Naive thymus-derived CD4-positive, alpha-beta T cell (primary cell): ENCODE data around the gene LRRC63. TPM values are rescaled to one million over a fixed set of nuclear protein-coding genes. Genes with fewer than 3 reads are reported as not detected.

ENCODE experiments used
- ATAC-seq: fragments of 150-1000 bp; cut with Tn5 transposase; 2 replicates; pipeline ENCODE4 v1.10.0; 2021; ENCODE audit warnings: mild to moderate bottlenecking, moderate library complexity
- CTCF ChIA-PET: fragments of 350-600 bp; sonication (Branson Sonifier 250); formaldehyde crosslinking; loops from one replicate; lab custom pipeline; 2021; ENCODE audit warnings: antibody characterized with exemption; lab: Charles Lee
- POLR2A ChIA-PET: fragments of 350-600 bp; sonication (Branson Sonifier 250); formaldehyde crosslinking; loops from one replicate; lab custom pipeline; 2021; ENCODE audit warnings: antibody characterized with exemption, inconsistent platforms; lab: Charles Lee
- DNase-seq, 9 donors: peaks; one replicate each; pipeline versions ENCODE4 v3.0.0 to v3.0.0-alpha.2; 2020 to 2022; ENCODE audit warnings: mixed read lengths in 1 of 9
- H3K27ac ChIP-seq: one replicate; pipeline ENCODE4 v1.7.0; 2013; ENCODE audit warnings: mild to moderate bottlenecking, low read depth, low read length, moderate library complexity
- H3K27me3 ChIP-seq, 2 donors: one replicate each; pipeline ENCODE4 v1.7.0; 2013; ENCODE audit warnings: low read length in 2 of 2, mild to moderate bottlenecking in 2 of 2, moderate library complexity in 2 of 2; ENCODE audit not compliant: control insufficient read depth in 2 of 2, insufficient read depth in 2 of 2
- H3K36me3 ChIP-seq, 3 experiments: 1 replicate in 2 of 3; 2 replicates in 1 of 3; pipeline ENCODE4 v1.7.0; 2013; ENCODE audit warnings: low read length in 3 of 3, mild to moderate bottlenecking in 3 of 3, moderate library complexity in 1 of 3; ENCODE audit not compliant: insufficient read depth in 3 of 3, control insufficient read depth in 2 of 3
- H3K4me1 ChIP-seq, 2 donors: one replicate each; pipeline ENCODE4 v1.7.0; 2013; ENCODE audit warnings: low read length in 2 of 2, mild to moderate bottlenecking in 2 of 2, moderate library complexity in 1 of 2; ENCODE audit not compliant: control insufficient read depth in 2 of 2, insufficient read depth in 2 of 2
- H3K4me3 ChIP-seq: 2 replicates; pipeline ENCODE4 v1.7.0; 2013; ENCODE audit warnings: mild to moderate bottlenecking, low read length
- H3K9me3 ChIP-seq, 3 experiments: 1 replicate in 2 of 3; 2 replicates in 1 of 3; pipeline ENCODE4 v1.7.0; 2013; ENCODE audit warnings: low read length in 3 of 3; ENCODE audit not compliant: control insufficient read depth in 2 of 3
- H3K27ac Mint-ChIP-seq, 9 donors: one replicate each; pipeline ENCODE4 v1.8.0; 2020 to 2022; ENCODE audit warnings: mixed read lengths in 9 of 9, mild to moderate bottlenecking in 8 of 9, moderate library complexity in 5 of 9, inconsistent platforms in 2 of 9
- H3K27me3 Mint-ChIP-seq, 5 donors: one replicate each; pipeline ENCODE4 v1.8.0; 2021 to 2022; ENCODE audit warnings: mixed read lengths in 5 of 5, mild to moderate bottlenecking in 1 of 5
- H3K36me3 Mint-ChIP-seq, 5 donors: one replicate each; pipeline ENCODE4 v1.8.0; 2020 to 2022; ENCODE audit warnings: mixed read lengths in 5 of 5, mild to moderate bottlenecking in 3 of 5, inconsistent platforms in 1 of 5
- H3K4me1 Mint-ChIP-seq, 7 donors: one replicate each; pipeline ENCODE4 v1.8.0; 2020 to 2022; ENCODE audit warnings: mixed read lengths in 7 of 7, mild to moderate bottlenecking in 3 of 7, inconsistent platforms in 1 of 7
- H3K4me3 Mint-ChIP-seq, 10 donors: one replicate each; pipeline ENCODE4 v1.8.0; 2020 to 2022; ENCODE audit warnings: mild to moderate bottlenecking in 10 of 10, mixed read lengths in 10 of 10, moderate library complexity in 6 of 10, inconsistent platforms in 2 of 10
- H3K9me3 Mint-ChIP-seq, 11 donors: one replicate each; pipeline ENCODE4 v1.8.0; 2020 to 2022; ENCODE audit warnings: mixed read lengths in 11 of 11, mild to moderate bottlenecking in 4 of 11, inconsistent platforms in 1 of 11, moderate library complexity in 1 of 11
- intact Hi-C, 2 donors: fragments of 100-400 bp; cut with micrococcal nuclease; formaldehyde crosslinking; loops; one replicate each; pipeline ENCODE4 v1.15.1; 2023
- polyA plus RNA-seq, 2 donors: library from polyadenylated mRNA; unstranded; fragments of 300-500 nt; fragmentation: Illumina TruSeq; gene quantifications; one replicate each; pipeline ENCODE4 v1.2.3, GENCODE V29; 2021
- total RNA-seq, 6 experiments: library from RNA in 5 of 6; stranded (reverse) in 5 of 6; gene quantifications; 1 replicate in 5 of 6; 2 replicates in 1 of 6; pipeline ENCODE4 v1.2.3 and lab custom pipeline; 2021 to 2026

Gene LRRC63
- total and polyA plus RNA-seq, 7 experiments from 2014 or later: 0.19 to 0.80 (median 0.46) TPM; not detected in 1

GRCh38 chr13:46176756-46177155 lies 35.0 kb upstream of the LRRC63 start:
- Mint-ChIP-seq H3K27me3 (peaks cover 0 to 3% (median 0%) of the 10 kb centered on the region in 5 donors), H3K9me3 (peaks cover 0 to 1% (median 0%) of the 10 kb centered on the region in 11 donors), H3K4me3 (peak overlapping the region; percentile 80 to 99 (median 92)), H3K36me3 (peaks cover 0 to 54% (median 5%) of the 10 kb centered on the region in 5 donors), H3K27ac (peak overlapping the region; percentile 73 to 95 (median 89)), H3K4me1 (peaks cover 64 to 81% (median 72%) of the 10 kb centered on the region in 7 donors)
- ATAC-seq (peak; percentile 41), DNase-seq (no peak)
- H3K4me1 ChIP-seq: peaks cover 59 to 60% of the 10 kb centered on the region in 2 donors
- H3K27me3 ChIP-seq: no peaks in the 10 kb centered on the region
- H3K4me3 ChIP-seq: peak overlapping the region; percentile 66
- H3K9me3 ChIP-seq: no peaks in the 10 kb centered on the region
- ChIA-PET CTCF (interaction anchor here (1.0 to 2.9 kb wide), 6 partner anchors 8 to 144 kb away, joined by 3 to 7 read pairs (median 4); no protein-coding TSS in a partner anchor), POLR2A (interaction anchor here (1.0 to 3.0 kb wide), 11 partner anchors 9 to 123 kb away, joined by 3 to 11 read pairs (median 3); partner anchors contain the start of gene LRRC63)
- H3K36me3 ChIP-seq: no peaks in the 10 kb centered on the region
- intact Hi-C loops: no loop called here
- peak overlapping the region; percentile 82 for H3K27ac ChIP-seq

DNA sequence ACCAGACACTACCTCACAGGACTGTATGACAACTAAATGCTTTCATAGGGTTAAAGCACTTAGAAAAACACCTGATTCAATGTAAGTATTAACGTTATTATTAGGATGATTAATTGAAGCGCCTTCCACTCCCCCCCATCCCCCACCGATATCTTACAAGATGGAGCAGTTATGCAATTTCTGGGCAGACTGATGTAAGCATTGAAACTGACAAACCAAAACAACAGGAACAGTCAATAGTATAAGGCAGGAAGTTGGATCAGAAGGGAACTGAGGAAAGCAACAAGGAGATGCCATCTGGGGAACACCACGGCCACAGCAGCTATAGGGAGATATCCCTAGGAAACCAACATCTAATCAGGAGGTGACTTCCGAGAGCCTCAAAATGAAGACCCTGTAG lies 33.6 kb upstream of the LRRC63 start:
- H3K4me1 Mint-ChIP-seq: peaks cover 61 to 75% (median 69%) of the 10 kb centered on the region in 7 donors
- H3K4me3 ChIP-seq: peak overlapping the region; percentile 66
- no peaks in the 10 kb centered on the region for H3K9me3 ChIP-seq
- H3K9me3 Mint-ChIP-seq: peaks cover 0 to 1% (median 0%) of the 10 kb centered on the region in 11 donors
- peaks cover 0 to 45% (median 5%) of the 10 kb centered on the region in 5 donors for H3K36me3 Mint-ChIP-seq
- DNase-seq (no peak), ATAC-seq (no peak)
- POLR2A ChIA-PET: interaction anchor here (0.6 to 6.2 kb wide), 10 partner anchors 7 to 143 kb away, joined by 3 to 117 read pairs (median 6); partner anchors contain the start of gene LRRC63
- peak overlapping the region; percentile 73 to 95 (median 89) for H3K27ac Mint-ChIP-seq
- CTCF ChIA-PET: interaction anchor here (1.0 to 2.9 kb wide), 3 partner anchors 10 to 143 kb away, joined by 3 to 7 read pairs (median 6); no protein-coding TSS in a partner anchor
- peak overlapping the region; percentile 80 to 99 (median 92) for H3K4me3 Mint-ChIP-seq
- intact Hi-C loops: no loop called here
- H3K4me1 ChIP-seq: peaks cover 55 to 57% of the 10 kb centered on the region in 2 donors
- H3K36me3 ChIP-seq: no peaks in the 10 kb centered on the region
- H3K27me3 Mint-ChIP-seq: peaks cover 0 to 3% (median 0%) of the 10 kb centered on the region in 5 donors
- H3K27ac ChIP-seq: peak overlapping the region; percentile 82
- no peaks in the 10 kb centered on the region for H3K27me3 ChIP-seq

DNA sequence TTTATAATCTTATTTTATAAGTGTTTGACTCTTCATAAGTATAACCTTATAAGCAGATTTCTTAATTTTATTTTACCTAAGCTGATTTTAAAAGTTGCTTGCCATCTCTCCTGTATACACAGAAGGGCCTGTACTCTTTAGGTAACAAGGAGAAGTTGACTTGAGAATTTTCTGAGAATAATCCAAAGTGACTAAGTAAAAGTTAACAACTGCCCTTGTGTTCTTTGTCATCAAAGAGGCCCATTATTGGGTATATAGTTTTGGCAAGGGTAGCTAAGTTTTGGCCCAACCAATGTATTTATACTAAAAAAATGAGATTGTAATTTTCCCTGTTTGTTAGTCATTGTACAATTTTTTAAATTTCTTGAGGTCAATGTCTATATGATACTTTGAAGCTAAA lies 32.9 kb upstream of the LRRC63 start:
- no peaks in the 10 kb centered on the region for H3K27me3 ChIP-seq
- H3K4me1 Mint-ChIP-seq: peaks cover 61 to 75% (median 69%) of the 10 kb centered on the region in 7 donors
- H3K9me3 Mint-ChIP-seq: peaks cover 0 to 1% (median 0%) of the 10 kb centered on the region in 11 donors
- POLR2A ChIA-PET: interaction anchor here (0.6 to 6.2 kb wide), 10 partner anchors 8 to 143 kb away, joined by 3 to 117 read pairs (median 6); partner anchors contain the start of gene LRRC63
- H3K36me3 Mint-ChIP-seq: peaks cover 0 to 40% (median 5%) of the 10 kb centered on the region in 5 donors
- no peak for ATAC-seq
- DNase-seq: no peak
- peak overlapping the region; percentile 82 for H3K27ac ChIP-seq
- no peaks in the 10 kb centered on the region for H3K9me3 ChIP-seq
- H3K27me3 Mint-ChIP-seq: peaks cover 0 to 3% (median 0%) of the 10 kb centered on the region in 5 donors
- H3K4me3 ChIP-seq: peak overlapping the region; percentile 66
- no peaks in the 10 kb centered on the region for H3K36me3 ChIP-seq
- CTCF ChIA-PET: interaction anchor here (1.0 to 2.9 kb wide), 6 partner anchors 8 to 142 kb away, joined by 3 to 8 read pairs (median 6); no protein-coding TSS in a partner anchor
- peak overlapping the region; percentile 82 to 99 (median 97) for H3K4me3 Mint-ChIP-seq
- peak overlapping the region; percentile 86 to 98 (median 92) for H3K27ac Mint-ChIP-seq
- intact Hi-C loops: loop anchor here in 1 of 2 donors (1.0 kb wide), 2 partner anchors 9 to 116 kb away; no protein-coding TSS in a partner anchor
- H3K4me1 ChIP-seq: peaks cover 55 to 57% of the 10 kb centered on the region in 2 donors

GRCh38 chr13:46179491-46179908 lies 32.2 kb upstream of the LRRC63 start:
- H3K27ac Mint-ChIP-seq: peak overlapping the region; percentile 86 to 98 (median 92)
- Histone ChIP-seq H3K36me3 (no peaks in the 10 kb centered on the region), H3K4me1 (peaks cover 55 to 57% of the 10 kb centered on the region in 2 donors), H3K9me3 (no peaks in the 10 kb centered on the region), H3K4me3 (peak overlapping the region; percentile 66), H3K27ac (peak overlapping the region; percentile 82), H3K27me3 (no peaks in the 10 kb centered on the region)
- H3K36me3 Mint-ChIP-seq: peaks cover 0 to 39% (median 5%) of the 10 kb centered on the region in 5 donors
- peak; percentile 29 for ATAC-seq
- H3K4me1 Mint-ChIP-seq: peaks cover 59 to 75% (median 69%) of the 10 kb centered on the region in 7 donors
- peaks cover 0 to 3% (median 0%) of the 10 kb centered on the region in 5 donors for H3K27me3 Mint-ChIP-seq
- intact Hi-C loops: loop anchor here in 1 of 2 donors (1.0 kb wide), 2 partner anchors 9 to 116 kb away; no protein-coding TSS in a partner anchor
- DNase-seq: peak in 8 of 9 donors; percentile 72 to 84 (median 82)
- H3K4me3 Mint-ChIP-seq: peak overlapping the region; percentile 82 to 99 (median 97)
- peaks cover 0 to 1% (median 0%) of the 10 kb centered on the region in 11 donors for H3K9me3 Mint-ChIP-seq
- CTCF ChIA-PET: interaction anchor here (1.0 to 1.6 kb wide), 3 partner anchors 9 to 18 kb away, joined by 4 to 8 read pairs (median 5); no protein-coding TSS in a partner anchor
- POLR2A ChIA-PET: interaction anchor here (0.7 to 6.2 kb wide), 8 partner anchors 9 to 117 kb away, joined by 3 to 117 read pairs (median 10); partner anchors contain the start of gene LRRC63

GRCh38 chr13:46179969-46180763 lies 31.6 kb upstream of the LRRC63 start:
- peaks cover 0 to 3% (median 0%) of the 10 kb centered on the region in 5 donors for H3K27me3 Mint-ChIP-seq
- H3K36me3 Mint-ChIP-seq: peaks cover 0 to 37% (median 5%) of the 10 kb centered on the region in 5 donors
- ATAC-seq (no peak), DNase-seq (no peak)
- H3K9me3 ChIP-seq: no peaks in the 10 kb centered on the region
- ChIA-PET POLR2A (interaction anchor here (2.2 to 6.2 kb wide), 2 partner anchors 9 to 116 kb away, joined by 11 to 117 read pairs; no protein-coding TSS in a partner anchor), CTCF (interaction anchor here (1.1 to 3.6 kb wide), 3 partner anchors 9 to 20 kb away, joined by 5 to 13 read pairs (median 8); no protein-coding TSS in a partner anchor)
- H3K36me3 ChIP-seq: no peaks in the 10 kb centered on the region
- H3K27ac ChIP-seq: peak overlapping the region; percentile 82
- peaks cover 59 to 75% (median 69%) of the 10 kb centered on the region in 7 donors for H3K4me1 Mint-ChIP-seq
- H3K4me1 ChIP-seq: peaks cover 53 to 57% of the 10 kb centered on the region in 2 donors
- peak overlapping the region; percentile 83 for H3K4me3 ChIP-seq
- H3K9me3 Mint-ChIP-seq: peaks cover 0 to 1% (median 0%) of the 10 kb centered on the region in 11 donors
- no peaks in the 10 kb centered on the region for H3K27me3 ChIP-seq
- peak overlapping the region; percentile 82 to 99 (median 97) for H3K4me3 Mint-ChIP-seq
- peak overlapping the region; percentile 87 to 98 (median 92) for H3K27ac Mint-ChIP-seq
- intact Hi-C loops: loop anchor here (1.0 to 10.0 kb wide), 7 partner anchors 10 to 1263 kb away; partner anchors contain the start of genes ESD (in 1 of the 2), LRCH1 (in 1 of the 2) and SLC25A30 (in 1 of the 2)
